Activated naive CD4-positive, alpha-beta T cell treated with anti-CD3 and anti-CD28 coated beads, Interleukin-2, amount 50 U/mL, for 72 hours (primary cell): Measurements from ENCODE around the gene NRTN. TPM values are rescaled to one million over a fixed set of nuclear protein-coding genes. Genes with fewer than 3 reads are reported as not detected.

ENCODE experiments used
- ATAC-seq, 2 donors: fragments of 150-1000 bp; cut with Tn5 transposase; 2 replicates each; pipeline ENCODE4 v1.10.0; 2021; ENCODE audit warnings: mild to moderate bottlenecking in 2 of 2, moderate library complexity in 2 of 2
- DNase-seq, 2 donors: peaks; one replicate each; pipeline ENCODE4 v3.0.0; 2021 to 2022; ENCODE audit warnings: low spot score in 2 of 2
- H3K27ac Mint-ChIP-seq, 2 donors: one replicate each; pipeline ENCODE4 v1.8.0; 2022; ENCODE audit warnings: mild to moderate bottlenecking in 2 of 2, mixed read lengths in 2 of 2
- H3K36me3 Mint-ChIP-seq, 2 donors: one replicate each; pipeline ENCODE4 v1.8.0; 2022; ENCODE audit warnings: mixed read lengths in 2 of 2
- H3K9me3 Mint-ChIP-seq, 2 donors: one replicate each; pipeline ENCODE4 v1.8.0; 2022; ENCODE audit warnings: mixed read lengths in 2 of 2
- total RNA-seq, 2 donors: library from RNA; stranded (reverse); gene quantifications; one replicate each; pipeline ENCODE4 v1.2.3, GENCODE V29; 2022

The NRTN gene
- total RNA-seq, 2 donors from 2014 or later, result 1.1 to 2.1 TPM

DNA sequence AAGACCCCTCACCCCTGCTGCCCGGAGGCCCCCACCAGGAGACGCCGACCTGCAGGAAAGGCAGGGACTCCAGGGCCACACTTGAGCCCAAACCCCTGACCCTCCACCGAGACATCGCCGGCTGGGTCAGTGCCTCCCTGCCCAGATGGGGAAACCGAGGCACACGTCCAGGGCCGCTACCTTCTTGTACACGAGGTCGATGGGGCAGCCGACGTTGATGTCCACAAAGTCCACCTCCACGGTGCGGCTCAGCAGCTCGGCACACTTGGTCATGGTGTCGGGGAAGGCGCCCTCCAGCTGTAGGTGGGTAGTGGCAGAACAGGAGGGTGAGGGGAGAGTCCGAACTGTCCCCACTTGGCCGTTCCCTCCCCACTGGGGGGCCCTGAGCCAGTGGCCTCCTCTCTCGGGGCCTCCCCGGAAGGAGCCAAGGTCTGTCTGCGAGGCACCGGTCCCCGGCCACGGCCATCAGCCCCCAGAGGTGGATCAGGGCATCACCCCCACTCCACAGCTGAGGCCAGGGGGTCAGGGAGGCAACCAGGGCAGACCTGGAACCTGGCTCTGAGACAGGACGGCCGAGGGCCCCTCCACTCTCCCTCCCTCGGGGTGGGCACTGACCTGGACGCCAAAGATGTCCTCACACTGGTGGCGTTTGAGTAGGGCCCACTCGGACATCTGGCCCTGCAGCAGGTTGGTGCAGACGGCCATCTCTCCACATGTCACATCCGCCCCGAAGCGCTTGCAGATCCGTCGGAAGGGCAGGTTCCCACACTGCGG, 17.3 kb upstream of the NRTN start:
- peak overlapping the region in 1 of 2 donors; percentile 3 for H3K27ac Mint-ChIP-seq
- no peaks in the 10 kb centered on the region for H3K9me3 Mint-ChIP-seq
- H3K36me3 Mint-ChIP-seq, result peaks cover 15 to 21% of the 10 kb centered on the region in 2 donors
- no peak for ATAC-seq
- no peak for DNase-seq

DNA sequence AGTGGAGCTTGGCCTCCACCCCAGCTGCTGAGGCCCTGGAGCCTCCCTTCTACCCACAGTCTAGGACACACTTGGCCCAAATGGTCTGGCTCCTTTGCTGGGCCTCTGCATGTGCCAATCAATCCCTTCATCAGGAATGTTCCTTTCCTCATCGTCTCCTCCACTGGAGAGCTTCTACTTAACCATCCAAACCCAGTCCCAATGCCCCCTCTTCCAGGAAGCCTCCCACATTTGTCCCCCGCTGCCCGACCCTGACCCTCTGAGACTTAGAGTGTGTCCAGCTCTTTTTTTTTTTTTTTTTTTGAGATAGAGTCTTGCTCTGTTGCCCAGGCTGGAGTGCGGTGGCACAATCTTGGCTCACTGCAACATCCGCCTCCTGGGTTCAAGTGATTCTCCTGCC, 16.4 kb upstream of the NRTN start:
- peaks cover 15 to 21% of the 10 kb centered on the region in 2 donors for H3K36me3 Mint-ChIP-seq
- no peaks in the 10 kb centered on the region for H3K9me3 Mint-ChIP-seq
- H3K27ac Mint-ChIP-seq, result peak overlapping the region in 1 of 2 donors; percentile 3
- DNase-seq (no peak), ATAC-seq (no peak)

DNA sequence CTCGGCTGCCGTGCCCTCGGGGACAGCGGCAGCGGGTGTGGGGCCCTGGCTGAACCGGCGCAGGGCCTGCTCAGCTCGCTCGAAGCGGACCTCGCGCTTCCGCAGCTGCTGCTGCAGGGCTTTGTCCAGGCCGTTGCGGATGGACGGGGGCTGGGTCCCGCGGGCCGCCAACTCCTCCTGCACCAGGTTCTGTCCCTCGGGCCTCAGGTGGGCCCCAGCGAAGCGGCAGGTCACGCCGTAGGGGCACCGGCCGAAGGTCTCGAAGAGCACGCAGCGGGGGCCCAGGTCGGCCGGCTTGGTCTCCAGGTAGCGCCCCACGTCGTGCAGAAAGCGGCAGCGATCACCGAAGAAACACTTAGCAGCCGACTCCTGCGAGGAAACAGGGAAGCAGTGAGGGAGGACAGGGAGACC, 15.5 kb upstream of the NRTN start:
- ATAC-seq (no peak), DNase-seq (no peak)
- Mint-ChIP-seq H3K27ac (peak overlapping the region in 1 of 2 donors; percentile 97), H3K36me3 (peaks cover 15 to 21% of the 10 kb centered on the region in 2 donors), H3K9me3 (no peaks in the 10 kb centered on the region)

GRCh38 chr19:5789886-5790558, 14.8 kb upstream of the NRTN start:
- ATAC-seq (no peak), DNase-seq (no peak)
- Mint-ChIP-seq H3K36me3 (peaks cover 15 to 21% of the 10 kb centered on the region in 2 donors), H3K27ac (peak overlapping the region; percentile 97 to 100), H3K9me3 (no peaks in the 10 kb centered on the region)

DNA sequence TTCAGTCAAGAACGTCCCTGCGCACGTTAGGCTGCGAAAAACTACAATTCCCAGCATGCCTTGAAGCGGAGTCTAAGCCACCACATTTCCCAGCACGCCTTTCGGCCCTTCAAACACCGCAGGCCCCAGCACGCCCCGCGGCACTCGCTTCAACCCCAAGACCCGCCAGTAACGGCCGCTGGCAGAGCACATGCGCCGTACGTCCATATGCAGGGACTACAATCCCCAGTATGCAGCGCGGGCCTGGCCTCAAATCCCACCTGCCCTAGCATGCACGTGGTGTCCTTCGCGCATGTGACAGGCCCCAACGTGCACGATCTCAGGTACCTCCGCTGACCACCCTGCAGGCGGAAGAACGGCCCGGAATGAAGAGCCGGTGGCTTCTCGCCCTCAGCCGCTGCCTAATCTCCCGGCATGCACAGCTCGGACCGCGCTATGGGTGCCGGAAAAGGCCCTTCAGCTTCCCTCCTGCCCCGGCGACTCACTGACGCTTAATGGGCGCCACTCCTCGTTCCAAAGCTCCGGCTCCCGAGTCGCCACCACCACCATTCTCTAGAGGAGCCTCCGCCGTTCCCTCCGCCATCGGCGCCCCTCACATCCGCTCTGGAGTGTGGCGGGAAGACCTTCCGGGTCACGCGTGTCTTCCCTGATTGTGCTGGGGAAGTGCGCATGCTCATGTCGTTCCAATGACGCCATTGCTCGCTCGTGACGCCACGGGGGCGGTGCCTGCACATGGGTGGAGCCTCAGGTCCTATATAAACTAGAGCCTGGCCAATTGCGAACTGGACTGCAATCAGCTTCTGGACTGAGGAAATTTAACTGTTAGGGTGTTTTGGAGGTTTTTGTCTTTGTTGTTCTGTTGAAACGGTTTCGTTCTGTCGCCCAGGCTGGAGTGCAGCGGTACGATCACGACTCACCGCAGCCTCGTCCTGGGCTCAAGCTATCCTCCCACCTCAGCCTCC, 14.0 kb upstream of the NRTN start, which contains the start of gene DUS3L:
Gene DUS3L (minus strand): TSS at position 605 of the 962 bp plus-strand sequence. CDS start 22 bp downstream, at position 583.
- H3K27ac Mint-ChIP-seq, result peak within 1 kb of the TSS; percentile 97 to 100
- DNase-seq (peak; percentile 93 to 94), ATAC-seq (peak; percentile 93 to 97)
- H3K9me3 Mint-ChIP-seq, result no peaks in the 10 kb centered on the region
- H3K36me3 Mint-ChIP-seq, result peaks cover 15 to 20% of the 10 kb centered on the region in 2 donors

DNA sequence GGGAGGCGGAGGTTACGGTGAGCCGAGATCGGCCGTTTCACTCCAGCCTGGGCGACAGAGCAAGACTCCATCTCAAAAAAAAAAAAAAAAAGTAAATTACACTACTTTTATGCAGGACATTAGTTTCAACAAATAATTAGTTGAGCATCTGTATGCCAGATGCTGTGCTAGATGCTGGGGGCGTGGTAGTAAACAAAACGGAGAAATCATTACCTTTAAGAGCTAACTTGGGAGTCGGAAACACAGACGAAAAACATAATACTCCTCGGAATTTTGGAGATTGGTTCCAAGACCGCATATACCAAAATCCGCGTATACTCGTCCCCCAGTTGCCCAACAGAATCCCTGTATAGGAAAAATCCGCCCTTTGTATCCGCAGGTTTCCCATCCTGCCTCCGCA, 12.6 kb upstream of the NRTN start:
- no peaks in the 10 kb centered on the region for H3K9me3 Mint-ChIP-seq
- DNase-seq, result no peak
- no peak for ATAC-seq
- no peak overlapping the region for H3K27ac Mint-ChIP-seq
- H3K36me3 Mint-ChIP-seq, result peaks cover 14 to 15% of the 10 kb centered on the region in 2 donors

GRCh38 chr19:5793188-5793587, 11.7 kb upstream of the NRTN start:
- DNase-seq (no peak), ATAC-seq (no peak)
- Mint-ChIP-seq H3K9me3 (no peaks in the 10 kb centered on the region), H3K27ac (no peak overlapping the region), H3K36me3 (peaks cover 14 to 15% of the 10 kb centered on the region in 2 donors)

DNA sequence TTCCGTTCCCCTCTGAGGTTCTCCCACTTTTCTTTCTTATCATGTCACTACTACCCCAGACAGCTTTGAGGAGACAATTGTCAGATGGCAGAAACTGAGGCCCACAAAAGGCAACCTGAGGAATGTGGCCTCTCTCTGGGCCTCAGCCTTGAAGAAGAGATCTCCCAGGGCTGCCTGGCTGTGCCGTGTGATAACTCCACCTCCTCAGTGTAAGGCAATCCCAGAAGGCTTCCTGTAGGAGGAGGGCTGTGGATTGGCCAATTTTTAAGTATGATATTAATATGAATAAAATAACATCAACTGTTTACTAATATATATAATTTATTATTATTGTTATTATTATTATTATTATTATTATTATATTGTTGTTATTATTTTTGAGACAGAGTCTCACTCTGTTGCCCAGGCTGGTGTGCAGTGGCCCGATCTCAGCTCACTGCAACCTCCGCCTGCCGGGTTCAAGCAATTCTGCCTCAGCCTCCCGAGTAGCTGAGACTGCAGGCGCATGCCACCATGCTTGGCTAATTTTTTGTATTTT, 9.4 kb upstream of the NRTN start:
- peaks cover 8% of the 10 kb centered on the region in 2 donors for H3K36me3 Mint-ChIP-seq
- ATAC-seq (no peak), DNase-seq (no peak)

DNA sequence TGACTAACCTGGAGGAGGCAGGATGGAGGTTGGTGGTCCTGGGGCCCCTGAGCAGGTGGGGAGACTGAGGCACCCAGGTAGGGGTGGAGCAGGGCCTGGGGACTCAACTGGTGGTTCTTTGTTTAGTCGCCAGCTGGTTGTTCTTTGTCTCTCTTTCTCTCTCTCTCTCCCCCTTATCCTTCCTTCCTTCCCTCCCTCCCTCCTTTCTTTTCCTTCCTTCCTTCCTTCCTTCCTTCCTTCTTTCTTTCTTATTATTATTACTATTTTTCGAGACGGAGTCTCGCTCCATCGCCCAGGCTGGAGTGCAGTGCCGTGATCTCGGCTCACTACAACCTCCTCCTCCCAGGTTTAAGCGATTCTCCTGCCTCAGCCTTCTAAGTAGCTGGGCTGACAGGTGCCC, 6.6 kb upstream of the NRTN start:
- H3K9me3 Mint-ChIP-seq, result no peaks in the 10 kb centered on the region
- H3K36me3 Mint-ChIP-seq, result no peaks in the 10 kb centered on the region
- no peak overlapping the region for H3K27ac Mint-ChIP-seq
- DNase-seq (no peak), ATAC-seq (no peak)

More for the DNA sequence above, 9.4 kb upstream of the NRTN start:
- H3K9me3 Mint-ChIP-seq, result no peaks in the 10 kb centered on the region
- no peak overlapping the region for H3K27ac Mint-ChIP-seq

DNA sequence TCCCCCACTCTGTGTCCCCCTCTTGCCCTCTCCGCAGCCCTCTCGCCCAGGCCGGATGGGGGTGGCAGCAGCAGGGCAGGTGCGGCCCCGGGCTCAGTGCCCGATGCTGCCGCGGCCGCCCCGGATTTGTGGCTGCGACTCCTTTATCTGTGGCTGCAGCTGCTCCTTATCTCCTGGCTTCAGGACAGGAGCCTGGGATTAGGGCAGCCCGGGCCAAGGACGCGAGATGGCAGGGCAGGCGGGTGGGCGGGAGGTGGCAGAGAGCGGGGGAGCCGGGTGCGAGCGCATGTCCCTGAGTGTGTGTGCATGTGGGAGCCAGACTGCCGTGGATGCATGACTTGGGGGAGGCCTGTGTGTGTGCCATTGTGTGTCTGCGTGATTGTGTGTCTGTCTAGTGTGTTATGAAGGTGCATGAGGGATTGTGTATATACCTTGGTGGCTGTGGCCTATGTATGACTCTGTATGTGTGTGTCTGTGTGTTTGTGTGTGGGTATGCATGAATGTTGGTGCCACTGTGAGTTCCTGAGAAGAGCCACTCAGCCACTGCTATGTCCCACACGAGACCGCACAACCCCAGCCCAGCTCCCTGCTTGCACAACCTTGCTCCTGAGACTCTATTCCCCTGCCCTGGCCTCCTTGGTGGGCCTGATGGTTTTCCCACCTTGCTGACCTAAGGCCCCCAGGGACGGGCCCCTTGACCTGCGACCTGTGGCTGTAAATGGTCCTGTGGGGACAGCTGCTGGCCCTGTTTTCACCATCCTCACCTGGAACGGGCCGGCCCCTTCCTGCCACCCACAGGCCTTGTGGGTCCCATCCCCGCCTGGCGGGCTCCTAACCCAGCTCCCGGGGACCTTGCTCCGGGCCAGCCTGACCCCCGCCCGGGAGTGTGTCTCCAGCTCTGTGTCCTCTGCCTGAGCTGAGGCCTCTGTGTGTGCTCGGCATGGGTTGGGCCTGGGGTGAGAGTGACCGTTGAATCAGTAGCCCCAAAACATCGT, 5.3 kb upstream of the NRTN start:
- H3K36me3 Mint-ChIP-seq, result no peaks in the 10 kb centered on the region
- DNase-seq (no peak), ATAC-seq (no peak)
- no peak overlapping the region for H3K27ac Mint-ChIP-seq
- H3K9me3 Mint-ChIP-seq, result no peaks in the 10 kb centered on the region

- DNase-seq (no peak), ATAC-seq (no peak)
- Mint-ChIP-seq H3K36me3 (no peaks in the 10 kb centered on the region), H3K9me3 (no peaks in the 10 kb centered on the region), H3K27ac (no peak overlapping the region)
Measured at GRCh38 chr19:5800361-5801270, 4.3 kb upstream of the NRTN start.

DNA sequence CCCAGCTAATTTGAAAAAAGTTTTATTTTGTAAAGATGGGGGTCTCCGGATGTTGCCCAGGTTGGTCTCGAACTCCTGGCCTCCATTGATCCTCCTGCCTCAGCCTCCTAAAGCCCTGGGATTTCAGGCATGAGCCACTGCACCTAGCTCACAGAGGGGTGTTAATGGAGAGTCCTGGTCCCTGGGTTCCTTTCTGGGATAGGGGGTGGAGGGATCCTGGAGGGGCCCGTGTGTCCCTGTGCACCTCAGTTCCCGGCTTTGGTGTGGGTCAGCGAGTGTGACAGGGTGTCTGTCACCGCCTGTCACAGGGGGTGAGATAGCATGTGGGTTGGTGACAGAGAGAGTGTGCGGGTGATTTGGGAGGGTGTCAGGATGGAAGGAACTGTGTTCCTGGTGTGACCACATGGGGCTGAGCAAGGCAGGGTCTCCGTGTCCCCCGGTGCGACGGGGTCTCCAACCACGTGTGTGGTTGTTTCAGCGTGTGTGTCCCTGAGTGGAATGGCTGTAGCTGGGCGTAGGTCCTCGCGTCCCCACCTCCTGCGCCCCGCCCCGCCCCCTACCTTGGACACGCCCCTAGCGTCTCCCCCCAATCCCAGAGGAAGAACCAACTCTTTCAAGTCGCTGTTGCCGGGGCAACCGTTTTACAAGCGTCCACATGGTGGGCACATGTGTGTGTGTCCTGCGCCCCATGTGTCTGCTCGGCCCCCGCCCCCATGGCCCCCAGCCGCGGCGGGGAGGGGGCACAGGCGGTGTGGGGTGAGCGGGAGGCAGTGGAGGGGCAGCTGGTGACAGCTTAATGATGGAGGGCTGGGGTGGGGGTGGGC, 2.9 kb upstream of the NRTN start:
- Mint-ChIP-seq H3K27ac (no peak overlapping the region), H3K36me3 (no peaks in the 10 kb centered on the region), H3K9me3 (no peaks in the 10 kb centered on the region)
- ATAC-seq, result no peak
- DNase-seq, result no peak

GRCh38 chr19:5803441-5803751, 1.5 kb upstream of the NRTN start:
- Mint-ChIP-seq H3K9me3 (no peaks in the 10 kb centered on the region), H3K27ac (no peak overlapping the region), H3K36me3 (no peaks in the 10 kb centered on the region)
- DNase-seq, result no peak
- ATAC-seq, result peak in 1 of 2 donors; percentile 10
